CMK (cell line): ENCODE measurements around the gene GINS1.

Experiments used
- DNase-seq: peaks from one replicate; pipeline ENCODE4 v3.0.0-alpha.2; 2010; ENCODE audit warnings: low read depth

GINS1 gene

GRCh38 chr20:25407311-25408169, at the start of gene GINS1:
GINS1 (plus strand) TSS chr20:25407673; CDS start chr20:25407821, 148 bp downstream.
- peak; percentile 90 for DNase-seq

GRCh38 chr20:25360631-25361286, 46.7 kb upstream of the GINS1 start:
- DNase-seq: peak; percentile 31

GRCh38 chr20:25361287-25361683, 46.2 kb upstream of the GINS1 start:
- no peak for DNase-seq

GRCh38 chr20:25364180-25364788, 43.2 kb upstream of the GINS1 start:
- DNase-seq: no peak

- DNase-seq: no peak
Measured at GRCh38 chr20:25364879-25365699, 42.4 kb upstream of the GINS1 start.

- no peak for DNase-seq
Measured at GRCh38 chr20:25368526-25368925, 38.9 kb upstream of the GINS1 start.

GRCh38 chr20:25368976-25369375, 38.5 kb upstream of the GINS1 start:
- DNase-seq: no peak

GRCh38 chr20:25369529-25369928, 37.9 kb upstream of the GINS1 start:
- DNase-seq: no peak

GRCh38 chr20:25369971-25370370, 37.5 kb upstream of the GINS1 start:
- no peak for DNase-seq

GRCh38 chr20:25372584-25373336, 34.7 kb upstream of the GINS1 start:
- no peak for DNase-seq

- no peak for DNase-seq
Measured at GRCh38 chr20:25374842-25375241, 32.6 kb upstream of the GINS1 start.

- DNase-seq: no peak
Measured at GRCh38 chr20:25376236-25376635, 31.2 kb upstream of the GINS1 start.

GRCh38 chr20:25376886-25377285, 30.6 kb upstream of the GINS1 start:
- DNase-seq: no peak

GRCh38 chr20:25378189-25378883, 29.1 kb upstream of the GINS1 start:
- no peak for DNase-seq

GRCh38 chr20:25378884-25379733, 28.4 kb upstream of the GINS1 start:
- DNase-seq: no peak

- no peak for DNase-seq
Measured at GRCh38 chr20:25380945-25381614, 26.4 kb upstream of the GINS1 start.

GRCh38 chr20:25382704-25383370, 24.6 kb upstream of the GINS1 start:
- DNase-seq: no peak

- no peak for DNase-seq
Measured at GRCh38 chr20:25389401-25389857, 18.0 kb upstream of the GINS1 start.
